CD8-positive, alpha-beta memory T cell (primary cell): ENCODE results near the gene STX7. TPM values are rescaled to one million over a fixed set of nuclear protein-coding genes. Genes with fewer than 3 reads are reported as not detected.
"Not testable (repeated sequence)": the region's sequence is repeated elsewhere in the genome, so short reads cannot be mapped to it uniquely, and the experiment has no call there.

ENCODE experiments used
- CTCF ChIA-PET: fragments of 350-600 bp; sonication (Branson Sonifier 250); formaldehyde crosslinking; loops from one replicate; lab custom pipeline; 2021; ENCODE audit warnings: antibody characterized with exemption; lab: Charles Lee
- POLR2A ChIA-PET: fragments of 350-600 bp; sonication (Branson Sonifier 250); formaldehyde crosslinking; loops from one replicate; lab custom pipeline; 2021; ENCODE audit warnings: antibody characterized with exemption; lab: Charles Lee
- DNase-seq, 5 donors: peaks; one replicate each; pipeline versions ENCODE4 v3.0.0 to v3.0.0-alpha.2; 2020 to 2022; ENCODE audit warnings: mixed read lengths in 1 of 5
- H3K27ac ChIP-seq: one replicate; pipeline ENCODE4 v1.7.0; 2013; ENCODE audit warnings: low read depth, mild to moderate bottlenecking, low read length, moderate library complexity
- H3K27me3 ChIP-seq: 2 replicates; pipeline ENCODE4 v1.7.0; 2013; ENCODE audit warnings: low read length, mild to moderate bottlenecking; ENCODE audit not compliant: insufficient read depth, poor library complexity, severe bottlenecking
- H3K36me3 ChIP-seq: 2 replicates; pipeline ENCODE4 v1.7.0; 2013; ENCODE audit warnings: mild to moderate bottlenecking, low read length, moderate library complexity; ENCODE audit not compliant: insufficient read depth
- H3K4me1 ChIP-seq: 2 replicates; pipeline ENCODE4 v1.7.0; 2013; ENCODE audit warnings: mild to moderate bottlenecking, low read length, moderate library complexity; ENCODE audit not compliant: insufficient read depth
- H3K4me3 ChIP-seq: 2 replicates; pipeline ENCODE4 v1.7.0; 2013; ENCODE audit warnings: mild to moderate bottlenecking, low read length
- H3K9me3 ChIP-seq: 2 replicates; pipeline ENCODE4 v1.7.0; 2013; ENCODE audit warnings: mild to moderate bottlenecking, low read length
- H3K27ac Mint-ChIP-seq, 8 donors: one replicate each; pipeline ENCODE4 v1.8.0; 2020 to 2021; ENCODE audit warnings: mixed read lengths in 8 of 8, mild to moderate bottlenecking in 6 of 8, inconsistent platforms in 3 of 8, moderate library complexity in 3 of 8
- H3K27me3 Mint-ChIP-seq, 2 donors: one replicate each; pipeline ENCODE4 v1.8.0; 2020 to 2021; ENCODE audit warnings: mixed read lengths in 2 of 2, mild to moderate bottlenecking in 1 of 2, moderate library complexity in 1 of 2
- H3K36me3 Mint-ChIP-seq, 3 donors: one replicate each; pipeline ENCODE4 v1.8.0; 2020 to 2021; ENCODE audit warnings: mixed read lengths in 3 of 3, inconsistent platforms in 1 of 3, mild to moderate bottlenecking in 1 of 3
- H3K4me1 Mint-ChIP-seq, 3 donors: one replicate each; pipeline ENCODE4 v1.8.0; 2020 to 2021; ENCODE audit warnings: mixed read lengths in 3 of 3, inconsistent platforms in 1 of 3, mild to moderate bottlenecking in 1 of 3
- H3K4me3 Mint-ChIP-seq, 7 donors: one replicate each; pipeline ENCODE4 v1.8.0; 2020 to 2021; ENCODE audit warnings: mixed read lengths in 7 of 7, mild to moderate bottlenecking in 6 of 7, moderate library complexity in 4 of 7, inconsistent platforms in 2 of 7
- H3K9me3 Mint-ChIP-seq, 5 donors: one replicate each; pipeline ENCODE4 v1.8.0; 2020 to 2022; ENCODE audit warnings: mixed read lengths in 5 of 5, mild to moderate bottlenecking in 3 of 5, moderate library complexity in 2 of 5, inconsistent platforms in 1 of 5
- polyA plus RNA-seq: library from polyadenylated mRNA; unstranded; fragments of 300-500 nt; fragmentation: Illumina TruSeq; gene quantifications from one replicate; pipeline ENCODE4 v1.2.3, GENCODE V29; 2021
- total RNA-seq, 2 experiments: library from RNA; stranded (reverse); gene quantifications; one replicate each; pipeline ENCODE4 v1.2.3, GENCODE V29; 2021

STX7 gene, protein sequence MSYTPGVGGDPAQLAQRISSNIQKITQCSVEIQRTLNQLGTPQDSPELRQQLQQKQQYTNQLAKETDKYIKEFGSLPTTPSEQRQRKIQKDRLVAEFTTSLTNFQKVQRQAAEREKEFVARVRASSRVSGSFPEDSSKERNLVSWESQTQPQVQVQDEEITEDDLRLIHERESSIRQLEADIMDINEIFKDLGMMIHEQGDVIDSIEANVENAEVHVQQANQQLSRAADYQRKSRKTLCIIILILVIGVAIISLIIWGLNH
- total RNA-seq (10 to 100 TPM; 19.0 to 25.1 TPM), polyA plus RNA-seq (11.4 TPM)

DNA sequence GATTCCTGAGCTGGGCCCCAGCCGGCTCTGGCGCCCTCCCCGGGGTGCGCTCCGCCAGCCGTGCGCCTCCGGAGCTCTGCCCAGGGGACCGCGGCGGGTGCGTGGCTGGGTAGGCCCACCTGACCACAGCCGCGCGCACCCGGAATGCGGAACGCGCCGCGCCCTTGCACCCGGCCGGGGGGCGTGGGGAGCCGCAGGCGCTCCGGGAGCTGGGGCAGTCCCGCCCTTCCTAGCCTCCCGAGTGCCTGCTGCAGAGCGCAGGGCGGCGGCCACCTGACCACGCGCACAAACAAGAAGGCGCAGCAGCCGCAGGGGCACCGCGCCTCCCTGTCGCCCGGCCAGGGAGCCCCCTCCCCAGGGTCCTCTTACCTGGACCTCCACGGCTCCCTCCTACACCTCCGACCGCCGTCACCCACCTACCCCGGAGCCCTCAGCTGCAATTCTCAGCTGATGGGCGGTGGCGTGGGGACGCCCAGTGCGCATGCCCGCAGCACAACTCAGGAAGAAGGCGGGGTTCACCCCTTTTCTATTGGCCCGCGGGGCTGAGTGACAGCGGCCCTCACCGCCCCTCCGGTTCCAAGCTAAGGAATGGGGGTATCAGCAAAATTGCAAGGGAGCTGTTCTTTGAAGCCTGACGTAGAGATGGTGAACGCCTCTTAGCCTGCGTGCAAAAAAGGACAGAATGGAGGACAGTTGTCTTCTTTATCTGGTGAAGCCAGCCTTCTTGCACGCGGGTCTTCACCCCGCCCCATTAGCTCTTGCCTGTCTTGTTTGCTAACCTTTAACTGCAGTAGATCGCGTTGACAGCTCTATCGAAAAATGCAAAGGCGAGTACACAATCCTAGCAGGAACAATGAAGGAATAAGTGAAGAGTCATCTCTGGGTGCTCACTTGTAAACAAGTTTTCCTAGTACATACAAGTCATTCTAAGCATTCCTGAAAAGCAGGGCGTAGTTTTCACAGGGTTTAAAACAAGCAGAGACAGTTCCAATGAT lies at the start of gene STX7:
Gene STX7, minus strand, starts transcription at position 479 of the 995 bp plus-strand sequence. CDS start 9,586 bp downstream, outside the sequence.
- POLR2A ChIA-PET, result interaction anchor here (0.6 to 1.7 kb wide), 4 partner anchors 18 to 301 kb away, joined by 4 to 7 read pairs (median 5); partner anchors contain the start of genes RPS12 and SLC18B1
- H3K27ac Mint-ChIP-seq, result peak within 1 kb of the TSS; percentile 60 to 97 (median 90)
- peaks cover 37 to 53% (median 51%) of the 10 kb centered on the region in 3 donors for H3K4me1 Mint-ChIP-seq

DNA sequence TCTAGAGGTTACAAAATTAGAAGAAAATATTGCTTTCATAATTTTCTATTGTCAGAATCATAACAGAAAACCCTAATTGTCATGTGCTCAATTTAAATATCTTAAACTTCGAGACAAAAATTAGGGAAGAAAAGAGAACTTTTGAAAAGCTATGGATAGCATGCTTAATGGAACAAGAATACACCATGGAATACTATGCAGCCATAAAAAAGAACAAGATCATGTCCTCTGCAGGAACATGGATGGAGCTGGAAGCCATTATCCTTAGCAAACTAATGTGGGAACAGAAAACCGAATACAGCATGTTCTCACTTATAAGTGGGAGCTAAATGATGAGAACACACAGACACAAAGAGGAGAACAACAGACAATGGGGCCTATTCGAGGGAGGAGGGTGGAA lies 47.2 kb upstream of the STX7 start:
- H3K4me3 Mint-ChIP-seq, H3K9me3 Mint-ChIP-seq, H3K4me1 ChIP-seq, H3K9me3 ChIP-seq, DNase-seq, H3K27me3 ChIP-seq, H3K27ac ChIP-seq, POLR2A ChIA-PET, H3K27ac Mint-ChIP-seq, H3K36me3 ChIP-seq, H3K36me3 Mint-ChIP-seq, CTCF ChIA-PET, H3K4me1 Mint-ChIP-seq, H3K4me3 ChIP-seq: not testable (repeated sequence)
- H3K27me3 Mint-ChIP-seq, result peaks cover 9 to 48% of the 10 kb centered on the region in 2 donors

More for the DNA sequence above, at the start of gene STX7:
- Histone ChIP-seq H3K4me1 (peaks cover 24% of the 10 kb centered on the region), H3K9me3 (no peaks in the 10 kb centered on the region), H3K4me3 (peak within 1 kb of the TSS; percentile 63), H3K36me3 (no peaks in the 10 kb centered on the region), H3K27me3 (no peaks in the 10 kb centered on the region), H3K27ac (peak within 1 kb of the TSS; percentile 48)
- Mint-ChIP-seq H3K4me3 (peak within 1 kb of the TSS; percentile 94 to 100 (median 97)), H3K36me3 (peaks cover 0 to 17% (median 5%) of the 10 kb centered on the region in 3 donors), H3K9me3 (no peaks in the 10 kb centered on the region), H3K27me3 (peaks cover 3 to 6% of the 10 kb centered on the region in 2 donors)
- DNase-seq, result peak; percentile 77 to 90 (median 86)
- CTCF ChIA-PET, result interaction anchor here (0.8 to 1.6 kb wide), 7 partner anchors 11 to 1440 kb away, joined by 3 to 8 read pairs (median 3); partner anchors contain the start of gene TBPL1

DNA sequence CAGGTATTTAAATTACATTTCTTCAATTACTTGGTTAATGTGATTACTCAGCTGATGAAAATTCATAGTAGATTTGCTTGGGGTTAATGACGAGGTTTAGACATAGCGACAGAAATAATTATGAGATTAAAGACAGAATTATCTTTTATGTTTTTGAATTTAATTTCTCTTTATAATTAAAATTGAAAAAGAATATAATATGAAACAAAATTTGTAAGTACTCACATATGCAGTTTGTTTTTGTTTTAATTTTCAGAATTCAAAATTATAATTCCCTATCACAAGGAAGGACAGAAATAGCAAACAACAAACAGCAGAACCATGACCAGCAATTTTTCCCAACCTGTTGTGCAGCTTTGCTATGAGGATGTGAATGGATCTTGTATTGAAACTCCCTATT lies 39.5 kb upstream of the STX7 start, which contains the start of gene TAAR8:
Gene TAAR8, plus strand, starts transcription at position 301 of the 400 bp plus-strand sequence. Its CDS starts 21 bp downstream, at position 322.
- H3K36me3 ChIP-seq, result no peaks in the 10 kb centered on the region
- no peak for DNase-seq
- CTCF ChIA-PET, result interaction anchor here (0.8 kb wide), 1 partner anchor 26 kb away, joined by 3 read pairs; no protein-coding TSS in a partner anchor

DNA sequence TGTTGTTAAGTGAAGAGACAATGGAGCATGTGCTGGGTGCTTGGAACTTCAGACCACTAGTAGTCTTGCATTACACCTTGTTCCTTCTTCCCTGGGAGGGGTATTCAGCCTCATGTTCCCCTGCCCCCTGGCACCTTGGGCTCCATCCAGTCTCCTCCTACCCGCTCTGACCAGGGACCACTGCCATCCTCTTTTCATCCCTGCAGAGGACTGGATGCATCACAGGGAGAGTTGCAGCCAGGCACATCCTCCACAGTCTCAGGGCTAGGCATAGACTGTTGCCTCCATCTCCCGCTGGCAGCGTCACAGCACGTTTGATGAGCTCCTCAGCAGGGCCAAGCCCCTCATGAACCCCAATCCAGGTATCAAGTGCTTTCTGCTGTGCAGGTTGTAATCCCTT lies 38.3 kb upstream of the STX7 start:
- ChIA-PET CTCF (no interaction called here), POLR2A (no interaction called here)
- no peak overlapping the region for H3K27ac ChIP-seq
- no peaks in the 10 kb centered on the region for H3K27me3 ChIP-seq
- no peaks in the 10 kb centered on the region for H3K9me3 ChIP-seq
- Mint-ChIP-seq H3K4me3 (no peak overlapping the region), H3K27me3 (peaks cover 4 to 28% of the 10 kb centered on the region in 2 donors), H3K36me3 (no peaks in the 10 kb centered on the region), H3K27ac (no peak overlapping the region), H3K4me1 (no peaks in the 10 kb centered on the region), H3K9me3 (no peaks in the 10 kb centered on the region)
- no peak overlapping the region for H3K4me3 ChIP-seq
- no peak for DNase-seq
- no peaks in the 10 kb centered on the region for H3K36me3 ChIP-seq
- no peaks in the 10 kb centered on the region for H3K4me1 ChIP-seq

More for the DNA sequence above, 39.5 kb upstream of the STX7 start, which contains the start of gene TAAR8:
- Histone ChIP-seq H3K9me3 (no peaks in the 10 kb centered on the region), H3K4me3 (no peak within 1 kb of the TSS), H3K27me3 (no peaks in the 10 kb centered on the region), H3K4me1 (no peaks in the 10 kb centered on the region), H3K27ac (no peak within 1 kb of the TSS)
- H3K36me3 Mint-ChIP-seq, result no peaks in the 10 kb centered on the region
- no peak within 1 kb of the TSS for H3K27ac Mint-ChIP-seq
- H3K4me3 Mint-ChIP-seq, result no peak within 1 kb of the TSS
- peaks cover 4 to 40% of the 10 kb centered on the region in 2 donors for H3K27me3 Mint-ChIP-seq
- POLR2A ChIA-PET, result no interaction called here
- H3K4me1 Mint-ChIP-seq, result no peaks in the 10 kb centered on the region
- no peaks in the 10 kb centered on the region for H3K9me3 Mint-ChIP-seq

DNA sequence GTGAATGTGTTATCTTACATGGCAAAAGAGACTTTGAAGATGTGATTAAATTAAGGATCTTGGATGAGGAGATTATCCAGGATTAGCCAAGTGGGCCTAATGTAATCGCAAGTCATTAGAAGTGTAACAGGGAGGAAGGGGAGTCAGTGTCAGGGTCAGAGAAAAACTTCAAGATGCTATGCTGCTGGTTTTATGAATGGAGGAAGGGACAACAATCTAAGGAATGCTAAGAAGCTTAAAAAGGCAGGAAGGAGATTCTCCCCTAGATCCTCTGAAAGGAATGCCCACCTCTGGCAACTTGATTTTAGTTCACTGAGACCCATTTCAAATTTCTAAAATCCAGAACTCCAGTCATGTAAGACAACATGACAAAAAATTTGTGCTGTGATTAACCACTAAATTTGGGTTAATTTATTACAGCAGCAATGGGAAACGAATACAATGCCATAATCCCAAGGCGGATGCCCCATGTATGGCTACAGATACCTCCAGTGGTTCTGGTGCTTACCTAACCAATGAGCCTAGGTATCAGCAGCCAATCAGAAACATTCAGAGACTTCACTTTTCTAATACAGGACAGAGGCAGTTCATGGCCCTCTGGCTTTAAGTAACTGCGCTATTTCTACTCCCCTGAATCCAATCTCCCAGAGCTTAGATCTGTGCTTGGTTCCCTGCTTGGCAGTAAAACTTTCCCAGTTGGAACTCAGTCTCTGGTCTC lies 36.0 kb upstream of the STX7 start:
- POLR2A ChIA-PET, result no interaction called here
- no peak for DNase-seq
- Histone ChIP-seq H3K4me3 (no peak overlapping the region), H3K36me3 (no peaks in the 10 kb centered on the region), H3K9me3 (no peaks in the 10 kb centered on the region), H3K27me3 (no peaks in the 10 kb centered on the region), H3K4me1 (no peaks in the 10 kb centered on the region), H3K27ac (no peak overlapping the region)
- H3K4me3 Mint-ChIP-seq, result no peak overlapping the region
- no peaks in the 10 kb centered on the region for H3K4me1 Mint-ChIP-seq
- H3K27me3 Mint-ChIP-seq, result peaks cover 8 to 18% of the 10 kb centered on the region in 2 donors
- no peaks in the 10 kb centered on the region for H3K9me3 Mint-ChIP-seq
- CTCF ChIA-PET, result no interaction called here
- H3K36me3 Mint-ChIP-seq, result no peaks in the 10 kb centered on the region
- H3K27ac Mint-ChIP-seq, result no peak overlapping the region

DNA sequence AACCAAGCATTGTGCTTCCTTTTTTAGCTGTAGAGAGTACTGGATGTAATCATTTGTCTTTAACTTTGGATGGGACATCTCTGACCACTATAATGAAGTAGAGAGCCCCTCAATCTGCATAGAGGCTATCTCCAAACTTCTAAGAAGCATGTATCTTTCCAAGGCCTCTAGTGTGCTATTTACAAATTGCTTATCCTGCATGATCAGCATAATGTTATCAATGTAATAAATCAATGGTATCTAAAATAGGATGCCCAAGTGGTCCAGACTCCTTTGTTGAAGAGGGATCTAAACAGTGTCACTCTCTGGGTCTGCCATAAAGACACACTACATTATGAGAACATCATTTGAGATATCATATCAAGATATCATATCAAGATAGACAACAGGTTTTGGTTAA lies 31.9 kb upstream of the STX7 start:
- no peak for DNase-seq
- no peaks in the 10 kb centered on the region for H3K9me3 ChIP-seq
- Mint-ChIP-seq H3K36me3 (no peaks in the 10 kb centered on the region), H3K9me3 (no peaks in the 10 kb centered on the region), H3K4me1 (no peaks in the 10 kb centered on the region), H3K4me3 (no peak overlapping the region), H3K27me3 (peaks cover 12 to 24% of the 10 kb centered on the region in 2 donors), H3K27ac (no peak overlapping the region)
- no peak overlapping the region for H3K27ac ChIP-seq
- H3K4me3 ChIP-seq, result no peak overlapping the region
- H3K4me1 ChIP-seq, result no peaks in the 10 kb centered on the region
- CTCF ChIA-PET, result no interaction called here
- H3K27me3 ChIP-seq, result no peaks in the 10 kb centered on the region
- H3K36me3 ChIP-seq, result no peaks in the 10 kb centered on the region
- POLR2A ChIA-PET, result no interaction called here

DNA sequence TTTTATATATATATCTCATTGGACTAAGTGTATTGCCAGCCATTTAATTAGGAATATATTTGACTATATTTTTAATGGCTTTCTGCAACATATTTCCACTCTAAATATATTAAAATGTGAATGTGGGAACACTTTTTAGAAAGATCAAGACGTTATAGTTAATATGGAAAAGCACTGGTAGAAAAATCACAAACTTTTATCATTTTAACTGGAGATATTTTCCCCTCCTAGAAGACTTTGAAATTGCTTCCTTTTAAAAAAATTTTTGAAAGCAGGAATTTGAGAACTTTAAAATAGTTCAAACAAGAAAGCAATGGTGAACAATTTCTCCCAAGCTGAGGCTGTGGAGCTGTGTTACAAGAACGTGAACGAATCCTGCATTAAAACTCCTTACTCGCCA lies 25.1 kb upstream of the STX7 start, which contains the start of gene TAAR9:
Gene TAAR9, plus strand, starts transcription at position 301 of the 400 bp plus-strand sequence. Its CDS starts 13 bp downstream, at position 314.
- ChIA-PET CTCF (no interaction called here), POLR2A (no interaction called here)
- H3K9me3 ChIP-seq, result no peaks in the 10 kb centered on the region
- Mint-ChIP-seq H3K27ac (no peak within 1 kb of the TSS), H3K27me3 (peaks cover 7 to 42% of the 10 kb centered on the region in 2 donors), H3K4me1 (no peaks in the 10 kb centered on the region), H3K36me3 (peaks cover 0 to 14% (median 0%) of the 10 kb centered on the region in 3 donors), H3K4me3 (no peak within 1 kb of the TSS), H3K9me3 (peaks cover 0 to 3% (median 0%) of the 10 kb centered on the region in 5 donors)
- no peaks in the 10 kb centered on the region for H3K4me1 ChIP-seq
- H3K27me3 ChIP-seq, result no peaks in the 10 kb centered on the region
- DNase-seq, result no peak
- H3K36me3 ChIP-seq, result no peaks in the 10 kb centered on the region
- H3K4me3 ChIP-seq, result no peak within 1 kb of the TSS
- no peak within 1 kb of the TSS for H3K27ac ChIP-seq
